Sigmoid colon (tissue), 7 donors: ENCODE results near the gene DLK2. TPM values are rescaled to one million over a fixed set of nuclear protein-coding genes. Genes with fewer than 3 reads are reported as not detected.

Source experiments
- polyA plus RNA-seq, 3 donors: library from polyadenylated mRNA; stranded (reverse); fragments of 200-250 nt; gene quantifications; one replicate each; pipeline ENCODE4 v1.2.3, GENCODE V29; 2013
- small RNA-seq, 3 donors: library from RNA; depleted of rRNA; stranded (forward); fragments of <200 nt; gene quantifications; one replicate each; pipeline ENCODE3, GENCODE V24; 2016
- total RNA-seq, 4 donors: library from RNA; depleted of rRNA; stranded (reverse); fragments of >200 nt; gene quantifications; one replicate each; pipeline ENCODE4 v1.1.0, GENCODE V29; 2016
- donor health status: healthy with polysubstance abuse.
- donor health status: Bipolar disorder and iron deficiency.
- donor health status: healthy.

The DLK2 gene
- total and polyA plus RNA-seq, 7 donors: 0.64 TPM; not detected in 6

Small RNA genes lying within 50 kb of the gene (small RNA-seq; reads per million reads assigned to genes)
- gene MIR6780B (0 reads per million in 3 donors), gene RNU6-1113P (0 reads per million in 3 donors)

Other genes starting within 250 kb of the DLK2 start
- gene DNPH1, start 226.1 kb downstream of the DLK2 start, total RNA-seq: 10 to 100 TPM; 32.1 to 96.0 (median 90.3) TPM
- gene DNPH1, start 226.1 kb downstream of the DLK2 start, polyA plus RNA-seq: 100 to 1,000 TPM; 155 to 188 (median 163) TPM
- under 1 TPM in 3 of 4 donors, not detected in 1; under 0.01 to 0.55 (median 0.27) TPM for gene TTBK1, start 212.1 kb downstream of the DLK2 start, total RNA-seq
- gene TTBK1, start 212.1 kb downstream of the DLK2 start, polyA plus RNA-seq: under 1 TPM; under 0.01 to 0.41 (median 0.23) TPM
- not detected for gene SLC22A7, start 157.3 kb downstream of the DLK2 start, total RNA-seq
- gene SLC22A7, start 157.3 kb downstream of the DLK2 start, polyA plus RNA-seq: not detected
- not detected for gene CRIP3, start 146.7 kb downstream of the DLK2 start, total RNA-seq
- gene CRIP3, start 146.7 kb downstream of the DLK2 start, polyA plus RNA-seq: 1 to 10 TPM in 1 of 3 donors, not detected in 2; 5.2 TPM
- 10 to 100 TPM; 11.7 to 19.1 (median 15.1) TPM for gene ZNF318, start 85.9 kb downstream of the DLK2 start, total RNA-seq
- gene ZNF318, start 85.9 kb downstream of the DLK2 start, polyA plus RNA-seq: 10 to 100 TPM in 1 of 3 donors, 1 to 10 TPM in 2; 2.1 to 12.7 (median 2.4) TPM
- gene ABCC10, start 28.0 kb downstream of the DLK2 start, total RNA-seq: 10 to 100 TPM; 11.5 to 24.9 (median 12.3) TPM
- gene ABCC10, start 28.0 kb downstream of the DLK2 start, polyA plus RNA-seq: 10 to 100 TPM in 1 of 3 donors, 1 to 10 TPM in 2; 2.4 to 25.0 (median 5.1) TPM
- 10 to 100 TPM; 14.8 to 27.1 (median 23.6) TPM for gene TJAP1, start 22.0 kb upstream of the DLK2 start, total RNA-seq
- 10 to 100 TPM in 1 of 3 donors, 1 to 10 TPM in 2; 3.0 to 20.0 (median 9.0) TPM for gene TJAP1, start 22.0 kb upstream of the DLK2 start, polyA plus RNA-seq
- gene LRRC73, start 54.8 kb upstream of the DLK2 start, total RNA-seq: 1 to 10 TPM in 2 of 4 donors, under 1 TPM in 2; 0.33 to 1.1 (median 0.72) TPM
- under 1 TPM in 1 of 3 donors, not detected in 2; 0.47 TPM for gene LRRC73, start 54.8 kb upstream of the DLK2 start, polyA plus RNA-seq
- 10 to 100 TPM; 58.4 to 74.2 (median 66.0) TPM for gene YIPF3, start 61.4 kb upstream of the DLK2 start, total RNA-seq
- gene YIPF3, start 61.4 kb upstream of the DLK2 start, polyA plus RNA-seq: 10 to 100 TPM; 35.4 to 93.6 (median 42.6) TPM
- gene POLR1C, start 61.5 kb upstream of the DLK2 start, total RNA-seq: 10 to 100 TPM; 11.9 to 25.5 (median 19.1) TPM
- gene POLR1C, start 61.5 kb upstream of the DLK2 start, polyA plus RNA-seq: 10 to 100 TPM; 12.6 to 39.5 (median 14.3) TPM
- gene XPO5, start 120.5 kb upstream of the DLK2 start, total RNA-seq: 10 to 100 TPM; 13.7 to 53.7 (median 14.7) TPM
- 10 to 100 TPM in 1 of 3 donors, 1 to 10 TPM in 2; 3.0 to 11.5 (median 7.8) TPM for gene XPO5, start 120.5 kb upstream of the DLK2 start, polyA plus RNA-seq
- gene POLH, start 120.6 kb upstream of the DLK2 start, total RNA-seq: 1 to 10 TPM; 4.9 to 7.8 (median 6.3) TPM
- 1 to 10 TPM; 1.8 to 6.5 (median 3.0) TPM for gene POLH, start 120.6 kb upstream of the DLK2 start, polyA plus RNA-seq
- gene GTPBP2, start 173.7 kb upstream of the DLK2 start, total RNA-seq: 10 to 100 TPM; 26.8 to 36.6 (median 32.5) TPM
- 10 to 100 TPM; 44.4 to 71.0 (median 70.5) TPM for gene GTPBP2, start 173.7 kb upstream of the DLK2 start, polyA plus RNA-seq
- 10 to 100 TPM; 13.0 to 32.3 (median 29.8) TPM for gene MAD2L1BP, start 180.3 kb upstream of the DLK2 start, total RNA-seq
- 10 to 100 TPM; 41.9 to 68.7 (median 49.2) TPM for gene MAD2L1BP, start 180.3 kb upstream of the DLK2 start, polyA plus RNA-seq
- under 1 TPM in 3 of 4 donors, not detected in 1; under 0.01 to 0.68 (median 0.16) TPM for gene RSPH9, start 189.5 kb upstream of the DLK2 start, total RNA-seq
- under 1 TPM; 0.25 to 0.60 (median 0.46) TPM for gene RSPH9, start 189.5 kb upstream of the DLK2 start, polyA plus RNA-seq
- 10 to 100 TPM; 28.8 to 43.9 (median 34.1) TPM for gene MRPS18A, start 232.2 kb upstream of the DLK2 start, total RNA-seq
- gene MRPS18A, start 232.2 kb upstream of the DLK2 start, polyA plus RNA-seq: 10 to 100 TPM; 72.1 to 93.2 (median 90.2) TPM